ENCODE measurements around the gene PPARA.
"Not testable (repeated sequence)": the region's sequence is repeated elsewhere in the genome, so short reads cannot be mapped to it uniquely, and the experiment has no call there.

Gene PPARA

DNA sequence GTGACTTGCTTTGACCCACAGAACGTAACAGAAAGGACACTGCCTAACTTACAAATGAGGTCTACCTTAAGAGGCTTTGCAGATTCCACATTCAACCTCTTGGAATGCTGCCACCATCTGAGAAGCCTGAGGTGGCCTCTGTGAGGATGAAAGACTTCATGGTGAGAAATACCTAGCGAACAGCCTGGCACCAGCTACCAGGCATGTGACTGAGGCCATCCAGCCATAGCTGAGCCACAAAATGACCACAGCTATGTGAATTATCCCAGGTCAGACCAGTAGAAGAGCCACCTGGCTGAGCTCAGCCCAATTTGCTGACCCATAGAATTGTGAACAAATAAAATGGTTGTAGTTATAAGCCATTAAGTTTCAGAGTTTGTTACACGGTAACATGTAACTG, 37.5 kb downstream of the PPARA start:
- no peaks in the 10 kb centered on the region for H3K4me1 Mint-ChIP-seq
- H3K36me3 Mint-ChIP-seq, result peaks cover 63% of the 10 kb centered on the region
- no peak for ATAC-seq
- H3K4me3 Mint-ChIP-seq, result no peak overlapping the region
- H3K27ac Mint-ChIP-seq, result no peak overlapping the region
- H3K9me3 Mint-ChIP-seq, result no peaks in the 10 kb centered on the region
- H3K27me3 Mint-ChIP-seq, result no peaks in the 10 kb centered on the region

DNA sequence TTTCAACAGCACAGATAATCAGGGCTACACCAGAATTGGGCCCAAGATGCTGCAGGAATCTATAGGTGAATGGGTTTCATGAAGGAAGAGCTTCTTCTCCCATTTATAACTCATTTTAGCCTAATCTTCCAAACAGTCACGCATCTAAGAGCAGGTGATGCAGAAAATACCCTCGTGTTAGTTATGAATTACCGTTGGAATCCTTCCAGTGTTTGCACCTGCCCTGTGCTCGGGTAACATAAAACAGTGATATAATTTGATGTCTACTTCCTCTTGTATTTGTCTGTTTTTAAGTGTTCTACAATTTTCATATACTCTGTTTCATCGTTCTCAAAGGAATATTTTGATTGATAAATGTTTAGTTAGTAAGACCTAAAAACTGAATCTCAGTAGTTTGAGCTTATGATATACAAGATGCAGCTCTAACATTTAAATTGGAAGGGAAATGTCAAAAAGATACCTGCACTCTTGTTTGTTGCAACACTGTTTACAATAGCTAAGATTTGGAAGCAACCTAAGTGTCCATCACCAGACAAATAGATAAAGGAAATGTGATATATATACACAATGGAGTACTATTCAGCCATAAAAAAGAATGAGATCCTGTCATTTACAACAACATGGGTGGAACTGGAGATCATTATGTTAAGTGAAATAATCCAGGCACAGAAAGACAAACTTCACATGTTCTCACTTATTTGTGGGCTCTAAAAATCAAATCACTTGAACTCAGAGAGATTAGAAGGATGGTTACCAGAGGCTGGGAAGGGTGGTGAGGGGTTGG, 42.1 kb downstream of the PPARA start:
- Mint-ChIP-seq H3K36me3 (peaks cover 31% of the 10 kb centered on the region), H3K9me3 (no peaks in the 10 kb centered on the region), H3K27me3 (no peaks in the 10 kb centered on the region), H3K27ac (no peak overlapping the region), H3K4me1 (peaks cover 11% of the 10 kb centered on the region), H3K4me3 (no peak overlapping the region)
- ATAC-seq, result no peak

DNA sequence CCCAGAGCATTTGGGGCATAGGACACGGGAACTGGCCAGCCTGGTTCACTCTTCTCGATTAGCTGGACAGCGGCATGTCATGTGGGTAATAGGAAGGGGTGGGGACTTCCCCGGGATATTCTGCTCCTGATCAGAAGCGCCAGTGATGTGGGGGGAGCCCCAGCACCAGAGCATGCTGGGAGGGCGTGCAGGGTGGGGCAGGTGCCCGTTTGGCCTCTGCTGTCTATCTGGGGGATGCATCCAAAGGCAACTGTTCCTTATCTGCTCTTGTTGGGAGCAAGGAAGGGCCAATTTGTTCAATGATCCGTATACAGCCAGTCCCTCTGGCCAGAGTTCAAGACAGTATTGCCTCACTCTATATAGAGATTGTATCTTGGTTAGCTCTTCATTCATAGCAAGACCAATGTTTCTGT, 43.6 kb downstream of the PPARA start:
- Mint-ChIP-seq H3K4me3 (no peak overlapping the region), H3K27me3 (no peaks in the 10 kb centered on the region), H3K4me1 (peaks cover 11% of the 10 kb centered on the region), H3K9me3 (no peaks in the 10 kb centered on the region), H3K27ac (no peak overlapping the region), H3K36me3 (peaks cover 23% of the 10 kb centered on the region)
- no peak for ATAC-seq

DNA sequence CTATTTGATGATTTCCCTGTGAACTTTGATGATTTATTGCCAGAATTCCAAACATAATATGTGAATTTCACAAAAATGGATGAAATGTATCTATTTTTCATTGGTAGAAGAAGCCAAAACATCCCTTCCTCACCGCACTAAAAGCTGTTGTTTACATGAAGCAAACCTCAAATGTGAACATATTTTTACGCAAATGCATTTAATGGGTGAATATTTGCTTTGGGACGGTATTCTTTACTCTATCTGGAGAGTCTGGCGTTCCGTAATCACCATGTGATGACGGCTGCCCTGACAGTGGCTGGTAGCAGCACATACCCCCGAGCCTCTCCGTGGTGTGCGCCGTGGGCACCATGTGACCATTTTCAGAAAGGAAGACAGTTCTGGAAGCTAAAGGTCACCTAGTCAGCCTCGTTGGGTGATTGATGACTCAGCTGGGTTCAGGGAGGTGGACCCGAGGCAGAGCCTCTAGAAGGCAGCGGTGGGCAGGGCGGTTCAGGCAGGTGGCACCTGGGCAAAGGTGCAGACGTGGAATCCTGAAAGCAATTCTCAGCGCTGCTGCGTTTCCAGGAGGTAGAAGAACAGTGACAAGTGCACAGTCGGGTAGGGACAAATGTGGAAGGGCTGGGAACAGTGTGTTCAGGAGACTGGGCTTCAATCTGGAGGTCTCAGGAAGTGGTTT, 45.3 kb downstream of the PPARA start:
- Mint-ChIP-seq H3K9me3 (no peaks in the 10 kb centered on the region), H3K36me3 (peaks cover 30% of the 10 kb centered on the region), H3K27ac (no peak overlapping the region), H3K4me1 (peaks cover 11% of the 10 kb centered on the region), H3K4me3 (no peak overlapping the region), H3K27me3 (no peaks in the 10 kb centered on the region)
- ATAC-seq, result no peak

DNA sequence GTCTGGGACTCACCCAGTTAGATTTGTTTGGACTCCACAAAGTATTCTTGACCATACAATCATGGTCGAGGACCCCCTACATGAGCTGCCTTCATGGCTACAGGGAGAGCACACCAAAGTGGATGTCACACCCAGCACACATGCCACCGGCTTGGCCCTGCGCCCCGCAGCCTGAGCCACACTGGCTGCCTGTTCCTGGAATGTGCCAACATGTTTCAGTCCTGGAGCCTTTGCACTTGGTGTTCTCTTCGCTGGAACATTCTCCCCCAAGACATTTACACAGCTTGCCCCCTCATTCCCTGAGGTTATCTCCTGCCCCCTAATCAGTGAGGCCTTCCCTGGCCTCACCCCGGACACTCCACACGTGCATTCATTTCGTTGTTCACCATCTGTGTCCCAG, 46.0 kb downstream of the PPARA start:
- H3K27ac Mint-ChIP-seq, result no peak overlapping the region
- H3K4me3 Mint-ChIP-seq, result no peak overlapping the region
- no peaks in the 10 kb centered on the region for H3K27me3 Mint-ChIP-seq
- no peak for ATAC-seq
- H3K9me3 Mint-ChIP-seq, result no peaks in the 10 kb centered on the region
- H3K4me1 Mint-ChIP-seq, result peaks cover 11% of the 10 kb centered on the region
- H3K36me3 Mint-ChIP-seq, result peaks cover 33% of the 10 kb centered on the region

DNA sequence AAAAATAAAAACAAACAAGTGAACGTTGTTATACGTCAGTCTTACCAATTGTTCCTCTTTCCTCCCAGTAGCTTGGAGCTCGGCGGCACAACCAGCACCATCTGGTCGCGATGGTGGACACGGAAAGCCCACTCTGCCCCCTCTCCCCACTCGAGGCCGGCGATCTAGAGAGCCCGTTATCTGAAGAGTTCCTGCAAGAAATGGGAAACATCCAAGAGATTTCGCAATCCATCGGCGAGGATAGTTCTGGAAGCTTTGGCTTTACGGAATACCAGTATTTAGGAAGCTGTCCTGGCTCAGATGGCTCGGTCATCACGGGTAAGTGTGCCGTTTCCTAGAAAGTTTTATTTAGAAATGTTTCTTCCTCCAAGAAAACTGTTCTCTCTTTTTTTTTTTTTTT, 47.9 kb downstream of the PPARA start:
- ATAC-seq, result no peak
- Mint-ChIP-seq H3K36me3 (peaks cover 25% of the 10 kb centered on the region), H3K4me3 (no peak overlapping the region), H3K27me3 (no peaks in the 10 kb centered on the region), H3K9me3 (no peaks in the 10 kb centered on the region), H3K4me1 (peaks cover 11% of the 10 kb centered on the region), H3K27ac (no peak overlapping the region)

DNA sequence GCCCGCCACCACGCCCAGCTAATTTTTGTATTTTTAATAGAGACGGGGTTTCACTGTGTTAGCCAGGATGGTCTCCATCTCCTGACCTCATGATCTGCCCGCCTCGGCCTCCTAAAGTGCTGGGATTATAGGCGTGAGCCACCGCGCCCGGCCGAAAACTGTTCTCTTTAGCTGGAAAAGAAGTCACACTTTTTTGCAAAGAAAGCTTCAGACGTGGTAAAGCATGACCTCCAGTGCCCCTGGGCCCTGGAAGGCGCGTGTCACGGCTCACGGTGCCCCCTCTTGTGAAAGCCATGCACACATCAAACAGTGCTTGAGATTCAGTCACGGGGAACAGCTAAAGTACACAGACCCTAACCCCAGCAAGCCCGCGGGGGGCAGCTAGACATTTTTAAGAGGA, 48.5 kb downstream of the PPARA start:
- ATAC-seq, H3K9me3 Mint-ChIP-seq, H3K27ac Mint-ChIP-seq, H3K27me3 Mint-ChIP-seq, H3K4me3 Mint-ChIP-seq: not testable (repeated sequence)
- H3K36me3 Mint-ChIP-seq, result peaks cover 30% of the 10 kb centered on the region
- peaks cover 11% of the 10 kb centered on the region for H3K4me1 Mint-ChIP-seq

DNA sequence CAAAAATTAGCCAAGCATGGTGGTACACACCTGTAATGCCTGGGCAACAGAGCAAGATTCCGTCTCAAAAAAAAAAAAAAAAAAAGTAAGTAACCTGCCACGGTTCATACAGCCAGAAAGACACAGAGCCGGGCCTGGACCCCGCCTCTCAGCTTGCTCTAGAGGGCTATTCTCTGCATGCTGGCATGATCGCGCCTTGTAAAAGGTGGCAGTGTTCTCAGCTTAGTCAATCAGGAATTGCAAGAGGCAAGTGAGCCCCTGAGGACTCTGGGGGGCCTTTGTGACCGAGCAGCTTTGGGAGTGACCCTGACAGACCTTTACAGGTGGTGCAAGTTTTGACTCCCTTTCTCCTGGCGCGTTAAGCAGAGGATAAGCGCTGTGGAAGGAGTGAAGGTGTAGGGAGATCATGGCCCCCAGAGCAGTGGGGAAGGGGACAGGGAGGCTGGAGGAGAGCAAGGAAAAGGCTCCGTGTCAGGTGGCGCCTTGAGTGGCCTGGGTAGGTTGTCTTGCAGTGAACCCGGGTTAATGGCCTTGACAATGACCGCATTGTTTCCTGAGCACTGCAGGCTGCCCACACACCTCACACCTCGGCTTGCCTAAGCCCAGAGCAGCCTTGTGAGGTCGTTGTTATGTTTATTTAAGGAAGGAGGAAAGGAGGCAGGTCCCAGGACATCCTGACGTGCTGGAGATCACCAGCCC, 50.9 kb downstream of the PPARA start:
- no peak for ATAC-seq
- peaks cover 50% of the 10 kb centered on the region for H3K36me3 Mint-ChIP-seq
- peaks cover 4% of the 10 kb centered on the region for H3K9me3 Mint-ChIP-seq

DNA sequence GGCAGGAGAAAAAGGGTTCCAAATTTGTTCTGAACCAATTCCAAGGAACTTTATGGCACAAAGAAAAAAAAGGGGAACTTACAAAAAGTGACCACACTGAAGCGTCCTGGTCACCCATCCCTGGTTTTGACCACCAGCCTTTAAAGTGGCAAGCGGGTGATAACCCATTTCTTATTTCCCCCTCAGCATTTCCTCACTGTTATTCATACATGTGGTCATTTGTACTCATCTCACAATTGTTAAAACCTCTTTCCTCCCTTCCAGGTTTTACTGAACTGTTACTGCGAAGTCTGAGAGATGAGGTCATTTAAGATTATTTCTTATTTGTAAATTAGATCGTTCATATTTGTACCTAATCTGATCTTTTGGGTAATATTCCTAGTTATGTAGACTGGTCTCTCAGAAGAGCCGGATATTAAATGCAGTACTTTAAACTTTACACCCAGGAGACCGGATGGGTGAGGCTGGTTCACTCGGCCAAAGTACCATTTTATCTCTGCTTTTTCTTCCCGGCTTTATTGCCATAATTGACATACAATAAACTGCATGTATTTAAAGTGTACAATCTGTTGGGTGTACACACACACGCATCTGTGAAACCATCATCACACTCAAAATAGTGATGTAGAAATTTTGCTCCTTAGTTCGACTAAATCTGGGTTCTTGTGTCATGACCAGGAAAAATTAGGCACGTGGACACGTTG, 52.7 kb downstream of the PPARA start:
- H3K27me3 Mint-ChIP-seq, result no peaks in the 10 kb centered on the region
- H3K27ac Mint-ChIP-seq, result no peak overlapping the region
- no peak for ATAC-seq
- peaks cover 4% of the 10 kb centered on the region for H3K9me3 Mint-ChIP-seq
- no peaks in the 10 kb centered on the region for H3K4me1 Mint-ChIP-seq
- H3K4me3 Mint-ChIP-seq, result no peak overlapping the region
- H3K36me3 Mint-ChIP-seq, result peaks cover 50% of the 10 kb centered on the region

More for the DNA sequence above, 50.9 kb downstream of the PPARA start:
- Mint-ChIP-seq H3K4me1 (peaks cover 6% of the 10 kb centered on the region), H3K27me3 (no peaks in the 10 kb centered on the region), H3K4me3 (no peak overlapping the region), H3K27ac (no peak overlapping the region)

DNA sequence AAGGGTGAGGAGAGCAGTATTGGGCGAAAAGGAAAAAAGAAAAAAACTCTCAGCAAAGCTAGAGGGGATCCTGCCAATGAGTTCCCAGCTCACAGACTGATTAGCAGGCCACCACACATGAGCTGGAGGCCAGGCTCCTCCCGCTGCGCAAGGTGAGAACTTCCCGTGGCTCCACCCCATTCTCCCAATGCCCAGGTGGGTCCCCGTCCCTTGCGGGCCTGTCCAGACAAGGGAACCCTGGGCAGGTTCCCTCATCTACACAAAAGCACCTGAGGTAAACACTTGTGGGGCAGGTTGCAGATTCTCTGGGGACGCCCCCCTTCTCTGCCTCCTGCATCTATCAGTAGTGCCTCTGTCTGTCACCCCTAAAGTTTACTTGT, 53.3 kb downstream of the PPARA start:
- peaks cover 6% of the 10 kb centered on the region for H3K9me3 Mint-ChIP-seq
- H3K4me3 Mint-ChIP-seq, result no peak overlapping the region
- peaks cover 54% of the 10 kb centered on the region for H3K36me3 Mint-ChIP-seq
- no peaks in the 10 kb centered on the region for H3K4me1 Mint-ChIP-seq
- no peaks in the 10 kb centered on the region for H3K27me3 Mint-ChIP-seq
- H3K27ac Mint-ChIP-seq, result no peak overlapping the region
- no peak for ATAC-seq

DNA sequence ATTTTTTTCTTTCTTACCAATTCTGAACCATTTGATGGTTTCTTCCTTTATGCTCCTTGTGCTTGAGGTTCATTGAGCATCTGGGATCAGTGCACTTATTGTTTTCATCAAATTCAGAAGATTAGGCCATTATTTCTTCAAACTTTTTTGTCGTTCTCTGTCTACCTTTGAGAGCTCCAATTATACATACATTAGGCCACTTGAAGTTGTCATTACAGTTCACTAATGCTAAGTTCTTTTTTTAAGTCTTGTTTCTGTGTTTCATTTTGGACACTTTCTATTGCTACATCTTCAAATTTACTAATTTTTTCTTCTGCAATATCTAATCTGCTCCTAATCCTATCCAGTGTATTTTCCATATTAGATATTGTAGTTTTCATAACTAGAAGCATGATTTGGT, 58.9 kb downstream of the PPARA start:
- no peak for ATAC-seq
- peaks cover 17% of the 10 kb centered on the region for H3K9me3 Mint-ChIP-seq
- peaks cover 76% of the 10 kb centered on the region for H3K36me3 Mint-ChIP-seq

DNA sequence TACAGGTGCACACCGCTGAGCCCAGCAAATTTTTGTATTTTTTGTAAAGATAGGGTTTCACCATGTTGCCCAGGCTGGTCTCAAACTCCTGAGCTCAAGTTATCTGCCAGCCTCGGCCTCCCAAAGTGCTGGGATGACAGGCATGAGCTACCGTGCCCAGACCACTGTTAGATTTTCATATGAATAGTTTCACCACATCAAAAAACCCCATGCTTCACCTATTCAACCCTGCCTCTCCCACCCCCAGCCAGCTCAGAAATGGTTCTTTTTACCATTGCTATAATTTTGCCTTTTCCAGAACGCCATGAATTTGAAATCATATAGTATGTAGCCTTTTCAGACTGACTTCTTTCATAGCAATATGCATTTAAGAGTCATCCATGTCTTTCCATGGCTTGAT, 61.9 kb downstream of the PPARA start:
- Mint-ChIP-seq H3K27ac (no peak overlapping the region), H3K27me3 (no peaks in the 10 kb centered on the region), H3K36me3 (peaks cover 85% of the 10 kb centered on the region), H3K4me3 (no peak overlapping the region), H3K4me1 (peaks cover 4% of the 10 kb centered on the region), H3K9me3 (peaks cover 13% of the 10 kb centered on the region)
- no peak for ATAC-seq

More for the DNA sequence above, 58.9 kb downstream of the PPARA start:
- Mint-ChIP-seq H3K27me3 (no peaks in the 10 kb centered on the region), H3K27ac (no peak overlapping the region), H3K4me3 (no peak overlapping the region), H3K4me1 (peaks cover 4% of the 10 kb centered on the region)

DNA sequence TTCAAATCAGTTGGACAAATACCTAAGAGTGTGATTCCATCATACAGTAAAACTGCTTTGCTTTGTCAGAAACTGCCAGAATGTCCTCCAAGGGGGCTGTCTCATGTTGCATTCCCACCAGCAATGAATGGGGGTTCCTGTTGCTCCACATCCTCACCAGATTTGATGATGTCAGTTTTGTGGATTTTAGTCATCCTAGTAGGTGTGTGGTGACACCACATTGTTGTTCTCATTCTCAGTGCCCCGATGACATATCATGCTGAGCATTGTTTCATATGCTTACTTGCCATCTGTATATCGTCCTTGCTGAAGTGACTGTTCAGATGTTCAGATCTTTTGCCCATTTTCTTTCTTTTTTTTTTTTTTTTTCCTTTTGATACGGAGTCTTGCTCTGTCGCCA, 62.7 kb downstream of the PPARA start:
- no peak overlapping the region for H3K4me3 Mint-ChIP-seq
- no peak overlapping the region for H3K27ac Mint-ChIP-seq
- peaks cover 90% of the 10 kb centered on the region for H3K36me3 Mint-ChIP-seq
- H3K9me3 Mint-ChIP-seq, result peaks cover 13% of the 10 kb centered on the region
- H3K27me3 Mint-ChIP-seq, result no peaks in the 10 kb centered on the region
- ATAC-seq, result no peak
- H3K4me1 Mint-ChIP-seq, result peaks cover 4% of the 10 kb centered on the region

DNA sequence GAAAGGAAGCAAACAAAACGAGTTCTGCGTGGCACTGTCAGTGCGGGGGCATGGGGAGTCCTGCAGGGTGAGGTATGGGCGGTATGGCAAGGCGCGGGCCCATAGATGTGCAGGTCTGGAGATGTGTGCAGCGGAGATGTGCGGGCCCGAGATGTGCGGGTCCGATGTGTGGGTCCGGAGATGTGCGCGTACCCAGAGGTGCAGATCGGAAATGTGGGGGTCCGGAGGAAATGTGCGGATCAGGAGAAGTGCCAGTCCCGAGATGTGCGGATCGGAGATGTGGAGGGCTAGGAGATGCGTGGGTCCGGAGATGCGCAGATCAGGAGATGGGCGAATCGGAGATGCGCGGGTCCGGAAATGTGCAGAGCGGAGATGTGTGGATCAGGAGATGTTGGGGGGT, 63.8 kb downstream of the PPARA start:
- Mint-ChIP-seq H3K27ac (peak overlapping the region; percentile 45), H3K4me3 (no peak overlapping the region), H3K9me3 (peaks cover 5% of the 10 kb centered on the region), H3K36me3 (peaks cover 91% of the 10 kb centered on the region), H3K4me1 (peaks cover 4% of the 10 kb centered on the region), H3K27me3 (no peaks in the 10 kb centered on the region)
- no peak for ATAC-seq

DNA sequence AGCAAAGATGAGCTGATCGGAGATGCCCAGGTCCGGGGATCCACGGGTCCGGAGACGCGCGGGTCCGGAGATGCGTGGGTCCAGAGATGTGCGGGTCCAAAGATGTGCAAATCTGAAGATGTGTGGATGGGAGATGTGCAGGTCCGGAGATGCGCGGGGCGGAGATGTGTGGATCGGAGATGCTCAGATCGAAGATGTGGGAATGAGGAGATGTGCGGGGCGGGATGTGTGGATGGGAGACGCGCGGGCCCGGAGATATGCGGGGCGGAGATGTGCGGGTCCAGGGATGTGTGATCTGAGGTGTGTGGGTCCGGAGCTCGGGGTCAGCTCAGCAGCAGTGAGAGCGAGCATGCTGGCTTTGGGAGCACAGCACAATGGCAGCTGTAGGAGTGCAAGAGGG, 64.3 kb downstream of the PPARA start:
- Mint-ChIP-seq H3K27ac (no peak overlapping the region), H3K36me3 (peaks cover 91% of the 10 kb centered on the region), H3K27me3 (no peaks in the 10 kb centered on the region), H3K4me3 (no peak overlapping the region), H3K4me1 (peaks cover 8% of the 10 kb centered on the region), H3K9me3 (peaks cover under 1% of the 10 kb centered on the region)
- no peak for ATAC-seq
